GM12878 (cell line): ENCODE results near the gene FGD3.

ENCODE experiments used
- BCL11A ChIP-seq: IDR thresholded peaks from 2 replicates; pipeline ENCODE4 v1.6.1; 2011; ENCODE audit warnings: low read depth, low read length
- CTCF ChIP-seq, 3 experiments: IDR thresholded peaks in 2 of 3; conservative IDR thresholded peaks in 1 of 3; 2 replicates each; pipeline ENCODE4 v1.5.1; 2011; ENCODE audit warnings: low read depth in 3 of 3, low read length in 3 of 3, mild to moderate bottlenecking in 3 of 3, control low read depth in 2 of 3, moderate library complexity in 2 of 3, inconsistent platforms in 1 of 3, mixed read lengths in 1 of 3; ENCODE audit not compliant: control insufficient read depth in 2 of 3, insufficient read depth in 1 of 3; ENCODE audit errors: extremely low read depth in 1 of 3
- HCFC1 ChIP-seq: fragments of 150-350 bp; IDR thresholded peaks from 2 replicates; pipeline ENCODE4 v1.6.1; 2014; ENCODE audit warnings: low read length
- MYC ChIP-seq: IDR thresholded peaks from 2 replicates; pipeline ENCODE4 v1.6.1; 2011; ENCODE audit warnings: mild to moderate bottlenecking, low read length, moderate library complexity, inconsistent platforms; ENCODE audit not compliant: insufficient read depth, insufficient replicate concordance, insufficient read length, severe bottlenecking
- REST ChIP-seq: IDR thresholded peaks from 2 replicates; pipeline ENCODE4 v1.6.1; 2012; ENCODE audit warnings: mild to moderate bottlenecking, low read depth, low read length
- RFX5 ChIP-seq: IDR thresholded peaks from 2 replicates; pipeline ENCODE4 v1.6.1; 2011; ENCODE audit warnings: low read depth, low read length, improper control_type of control experiment
- STAT3 ChIP-seq: IDR thresholded peaks from 2 replicates; pipeline ENCODE4 v1.6.1; 2011; ENCODE audit warnings: low read depth, low read length, improper control_type of control experiment
- ZBED1 ChIP-seq: IDR thresholded peaks from 2 replicates; pipeline ENCODE4 v1.6.1; 2016; ENCODE audit warnings: borderline replicate concordance
- TF ChIP-seq, protein P1 (sequence below): IDR thresholded peaks from 2 replicates; pipeline ENCODE4 v1.6.1; 2011; ENCODE audit warnings: low read depth, low read length, improper control_type of control experiment, borderline replicate concordance

DNA sequence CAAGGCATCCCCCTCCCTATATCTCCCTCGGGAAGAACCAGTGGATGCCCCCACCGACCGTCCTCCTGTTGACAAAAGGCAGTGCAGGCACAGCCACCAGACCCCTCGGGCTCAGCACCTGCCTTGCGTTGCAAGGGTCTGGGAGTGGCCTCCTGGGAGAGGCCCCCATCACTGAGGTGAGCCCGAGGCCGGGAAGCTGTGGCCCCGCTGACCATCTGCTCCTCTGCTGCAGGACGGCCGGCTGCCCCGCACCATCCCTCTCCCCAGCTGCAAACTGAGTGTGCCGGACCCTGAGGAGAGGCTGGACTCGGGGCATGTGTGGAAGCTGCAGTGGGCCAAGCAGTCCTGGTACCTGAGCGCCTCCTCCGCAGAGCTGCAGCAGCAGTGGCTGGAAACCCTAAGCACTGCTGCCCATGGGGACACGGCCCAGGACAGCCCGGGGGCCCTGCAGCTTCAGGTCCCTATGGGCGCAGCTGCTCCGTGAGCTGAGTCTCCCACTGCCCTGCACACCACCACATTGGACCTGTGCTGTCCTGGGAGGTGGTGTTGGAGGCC, 87.9 kb downstream of the FGD3 start:
- TF ChIP-seq REST: no peak
- TF ChIP-seq CTCF (IDR thresholded peaks at IDR 0.05 in 2 of 3, conservative IDR thresholded peaks at IDR 0.05 in 1 of 3; ENCODE audit: control insufficient read depth in 2 of 3, extremely low read depth in 1 of 3, insufficient read depth in 1 of 3, low read depth in 3 of 3, low read length in 3 of 3): no peak
- no peak for TF ChIP-seq STAT3
- TF ChIP-seq ZBED1: no peak
- no peak for TF ChIP-seq BCL11A
- TF ChIP-seq RFX5: no peak
- no peak for TF ChIP-seq MYC
- no peak for TF ChIP-seq HCFC1
- TF ChIP-seq, protein P1, sequence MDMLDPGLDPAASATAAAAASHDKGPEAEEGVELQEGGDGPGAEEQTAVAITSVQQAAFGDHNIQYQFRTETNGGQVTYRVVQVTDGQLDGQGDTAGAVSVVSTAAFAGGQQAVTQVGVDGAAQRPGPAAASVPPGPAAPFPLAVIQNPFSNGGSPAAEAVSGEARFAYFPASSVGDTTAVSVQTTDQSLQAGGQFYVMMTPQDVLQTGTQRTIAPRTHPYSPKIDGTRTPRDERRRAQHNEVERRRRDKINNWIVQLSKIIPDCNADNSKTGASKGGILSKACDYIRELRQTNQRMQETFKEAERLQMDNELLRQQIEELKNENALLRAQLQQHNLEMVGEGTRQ: no peak
